B cell (primary cell): ENCODE data around the gene BTBD8. TPM values are rescaled to one million over a fixed set of nuclear protein-coding genes. Genes with fewer than 3 reads are reported as not detected.

Source experiments
- ATAC-seq: fragments of 200-7000 bp; cut with Tn5 transposase; one replicate; pipeline ENCODE4 v1.10.0; 2021; ENCODE audit warnings: low read depth, mild to moderate bottlenecking, moderate number of reproducible peaks, moderate library complexity
- CTCF ChIA-PET: fragments of 350-600 bp; sonication (Branson Sonifier 250); formaldehyde crosslinking; loops from one replicate; lab custom pipeline; 2021; ENCODE audit warnings: antibody characterized with exemption, inconsistent platforms; lab: Charles Lee
- POLR2A ChIA-PET: fragments of 350-600 bp; sonication (Branson Sonifier 250); formaldehyde crosslinking; loops from one replicate; lab custom pipeline; 2021; ENCODE audit warnings: antibody characterized with exemption; lab: Charles Lee
- DNase-seq: peaks from one replicate; pipeline ENCODE4 v3.0.0; 2013
- H2AFZ ChIP-seq: 2 replicates; pipeline ENCODE4 v1.6.1; 2012; ENCODE audit warnings: mild to moderate bottlenecking, low read depth, low read length; ENCODE audit not compliant: insufficient read depth, poor library complexity, severe bottlenecking
- H3K27ac ChIP-seq, 2 donors: 1 replicate in 1 of 2; 2 replicates in 1 of 2; pipeline ENCODE4 v1.5.1; 2012 to 2013; ENCODE audit warnings: low read length in 2 of 2, mild to moderate bottlenecking in 2 of 2, moderate library complexity in 1 of 2
- H3K27me3 ChIP-seq, 4 experiments: fragments of 200-600 bp in 1 of 4; sonication (generic) in 1 of 4; replicated peaks in 1 of 4; 1 replicate in 2 of 4; 2 replicates in 2 of 4; pipeline versions ENCODE4 v1.6.1 to v1.7.0; 2013 to 2016; ENCODE audit warnings: low read length in 3 of 4, mild to moderate bottlenecking in 2 of 4, mixed read lengths in 1 of 4, moderate library complexity in 1 of 4; ENCODE audit not compliant: insufficient read depth in 4 of 4, control insufficient read depth in 3 of 4; ENCODE audit errors: control extremely low read depth in 1 of 4
- H3K36me3 ChIP-seq, 2 experiments: replicated peaks in 1 of 2; 1 replicate in 1 of 2; 2 replicates in 1 of 2; pipeline versions ENCODE4 v1.6.1 to v1.7.1; 2013; ENCODE audit warnings: low read length in 1 of 2; ENCODE audit not compliant: insufficient read depth in 2 of 2, control insufficient read depth in 1 of 2; ENCODE audit errors: control extremely low read depth in 1 of 2, extremely low read depth in 1 of 2
- H3K4me1 ChIP-seq, 2 donors: fragments of 200-600 bp in 1 of 2; sonication (generic) in 1 of 2; 1 replicate in 1 of 2; 2 replicates in 1 of 2; pipeline versions ENCODE4 v1.5.1 to v1.6.1; 2013 to 2017; ENCODE audit warnings: low read length in 2 of 2; ENCODE audit not compliant: control insufficient read depth in 2 of 2, insufficient read depth in 2 of 2
- H3K4me2 ChIP-seq: replicated peaks from 2 replicates; pipeline ENCODE3; 2012; ENCODE audit warnings: mild to moderate bottlenecking, low read depth, low read length; ENCODE audit not compliant: poor library complexity, severe bottlenecking
- H3K4me3 ChIP-seq, 5 experiments: fragments of 200-600 bp in 1 of 5; sonication (generic) in 1 of 5; 1 replicate in 3 of 5; 2 replicates in 2 of 5; pipeline versions ENCODE4 v1.5.1 to v1.7.0; 2011 to 2016; ENCODE audit warnings: low read length in 4 of 5, mild to moderate bottlenecking in 4 of 5, low read depth in 2 of 5, control low read depth in 1 of 5, moderate library complexity in 1 of 5; ENCODE audit not compliant: insufficient read depth in 1 of 5; ENCODE audit errors: control extremely low read depth in 1 of 5, extremely low read depth in 1 of 5
- H3K79me2 ChIP-seq: fragments of 200-600 bp; sonication (generic); one replicate; pipeline ENCODE4 v1.6.0; 2016; ENCODE audit warnings: low read length; ENCODE audit not compliant: control insufficient read depth, insufficient read depth
- H3K9ac ChIP-seq: fragments of 200-600 bp; sonication (generic); 2 replicates; pipeline ENCODE4 v1.6.1; 2017; ENCODE audit warnings: mild to moderate bottlenecking, low read length, moderate library complexity
- H3K9me3 ChIP-seq, 3 donors: one replicate each; pipeline versions ENCODE4 v1.6.1 to v1.7.1; 2013; ENCODE audit warnings: low read length in 2 of 3; ENCODE audit not compliant: control insufficient read depth in 2 of 3, insufficient read depth in 1 of 3; ENCODE audit errors: control extremely low read depth in 1 of 3
- H4K20me1 ChIP-seq: 2 replicates; pipeline ENCODE4 v1.6.0; 2012; ENCODE audit warnings: mild to moderate bottlenecking, low read length; ENCODE audit not compliant: insufficient read depth, control insufficient read depth, poor library complexity, severe bottlenecking
- H3K27ac Mint-ChIP-seq: one replicate; pipeline ENCODE4 v1.8.0; 2021; ENCODE audit warnings: mixed read lengths
- H3K27me3 Mint-ChIP-seq: one replicate; pipeline ENCODE4 v1.8.0; 2021; ENCODE audit warnings: mixed read lengths
- H3K4me1 Mint-ChIP-seq: one replicate; pipeline ENCODE4 v1.8.0; 2021; ENCODE audit warnings: mixed read lengths
- H3K4me3 Mint-ChIP-seq: one replicate; pipeline ENCODE4 v1.8.0; 2021; ENCODE audit warnings: mixed read lengths
- H3K9me3 Mint-ChIP-seq: one replicate; pipeline ENCODE4 v1.8.0; 2022; ENCODE audit warnings: mixed read lengths; ENCODE audit not compliant: insufficient read depth
- EZH2 ChIP-seq: IDR thresholded peaks from 2 replicates; pipeline ENCODE4 v1.6.1; 2012; ENCODE audit warnings: borderline replicate concordance, low read depth, mild to moderate bottlenecking, moderate library complexity, low read length; ENCODE audit not compliant: insufficient read depth, poor library complexity, severe bottlenecking
- WGBS: methylation state at CpG from one replicate; pipeline ENCODE4 v1.1.5; 2013; ENCODE audit warnings: missing lambda C conversion rate; ENCODE audit not compliant: insufficient coverage; 5-methylcytosine and 5-hydroxymethylcytosine counted together
- intact Hi-C: fragments of 100-400 bp; cut with micrococcal nuclease; formaldehyde crosslinking; loops from one replicate; pipeline ENCODE4 v1.10.0; 2022
- polyA plus RNA-seq: library from polyadenylated mRNA; depleted of rRNA; stranded (reverse); fragments of >200 nt; gene quantifications from 2 replicates; pipeline ENCODE4 v1.2.3, GENCODE V29; 2012
- total RNA-seq, 2 donors: library from RNA; stranded (reverse); fragments of 120-200 nt in 1 of 2; gene quantifications; 1 replicate in 1 of 2; 2 replicates in 1 of 2; pipeline versions ENCODE4 v1.2.3 to v1.2.4, GENCODE V29; 2013 to 2022
- TF ChIP-seq, protein P1 (sequence below): fragments of 200-600 bp; IDR thresholded peaks from one replicate; pipeline ENCODE4 v1.8.0; 2022; ENCODE audit warnings: antibody characterized with exemption, mild to moderate bottlenecking

Gene BTBD8
- total and polyA plus RNA-seq, 2 donors (not counting 1 experiment from before 2014, with no cell fraction given), result 0.46 to 1.9 TPM

DNA sequence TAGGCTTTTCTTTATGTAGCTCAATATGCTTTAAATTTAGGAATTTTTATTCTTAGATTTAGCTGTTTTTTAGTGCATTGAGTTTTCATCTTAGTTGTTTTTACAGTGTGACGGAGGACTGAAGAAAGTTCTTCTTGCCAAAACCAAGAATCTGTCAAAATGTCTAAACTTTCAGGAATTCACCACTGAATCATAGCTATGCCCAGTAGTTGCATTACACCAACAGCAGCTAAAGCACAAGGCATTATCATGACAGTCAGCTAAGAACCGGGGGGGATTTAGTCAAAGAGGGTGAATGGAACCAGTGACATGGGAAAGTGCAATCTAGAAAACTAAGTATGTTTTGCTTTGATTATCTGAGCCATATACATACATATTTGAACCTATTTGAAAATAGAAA lies 131.0 kb downstream of the BTBD8 start:
- H3K27me3 ChIP-seq, result no peaks in the 10 kb centered on the region
- DNase-seq (no peak), ATAC-seq (no peak)
- H3K4me2 ChIP-seq, result no peak overlapping the region
- H3K9me3 Mint-ChIP-seq, result no peaks in the 10 kb centered on the region
- H3K4me1 ChIP-seq, result no peaks in the 10 kb centered on the region
- ChIA-PET POLR2A (no interaction called here), CTCF (no interaction called here)
- H3K36me3 ChIP-seq, result no peaks in the 10 kb centered on the region
- peaks cover 5% of the 10 kb centered on the region for H3K27me3 Mint-ChIP-seq
- H3K27ac Mint-ChIP-seq, result no peak overlapping the region
- H3K27ac ChIP-seq, result no peak overlapping the region
- no CpG with 5 or more reads among the region's 2 CpGs for WGBS
- no peaks in the 10 kb centered on the region for H3K4me1 Mint-ChIP-seq
- no peak overlapping the region for H2AFZ ChIP-seq
- intact Hi-C loops, result no loop called here
- no peaks in the 10 kb centered on the region for H3K9me3 ChIP-seq
- no peak overlapping the region for H3K9ac ChIP-seq
- no peak for TF ChIP-seq EZH2
- TF ChIP-seq, protein P1, sequence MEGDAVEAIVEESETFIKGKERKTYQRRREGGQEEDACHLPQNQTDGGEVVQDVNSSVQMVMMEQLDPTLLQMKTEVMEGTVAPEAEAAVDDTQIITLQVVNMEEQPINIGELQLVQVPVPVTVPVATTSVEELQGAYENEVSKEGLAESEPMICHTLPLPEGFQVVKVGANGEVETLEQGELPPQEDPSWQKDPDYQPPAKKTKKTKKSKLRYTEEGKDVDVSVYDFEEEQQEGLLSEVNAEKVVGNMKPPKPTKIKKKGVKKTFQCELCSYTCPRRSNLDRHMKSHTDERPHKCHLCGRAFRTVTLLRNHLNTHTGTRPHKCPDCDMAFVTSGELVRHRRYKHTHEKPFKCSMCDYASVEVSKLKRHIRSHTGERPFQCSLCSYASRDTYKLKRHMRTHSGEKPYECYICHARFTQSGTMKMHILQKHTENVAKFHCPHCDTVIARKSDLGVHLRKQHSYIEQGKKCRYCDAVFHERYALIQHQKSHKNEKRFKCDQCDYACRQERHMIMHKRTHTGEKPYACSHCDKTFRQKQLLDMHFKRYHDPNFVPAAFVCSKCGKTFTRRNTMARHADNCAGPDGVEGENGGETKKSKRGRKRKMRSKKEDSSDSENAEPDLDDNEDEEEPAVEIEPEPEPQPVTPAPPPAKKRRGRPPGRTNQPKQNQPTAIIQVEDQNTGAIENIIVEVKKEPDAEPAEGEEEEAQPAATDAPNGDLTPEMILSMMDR, result no peak
- no peak overlapping the region for H3K4me3 Mint-ChIP-seq
- H4K20me1 ChIP-seq, result no peaks in the 10 kb centered on the region
- no peak overlapping the region for H3K4me3 ChIP-seq
- no peaks in the 10 kb centered on the region for H3K79me2 ChIP-seq

DNA sequence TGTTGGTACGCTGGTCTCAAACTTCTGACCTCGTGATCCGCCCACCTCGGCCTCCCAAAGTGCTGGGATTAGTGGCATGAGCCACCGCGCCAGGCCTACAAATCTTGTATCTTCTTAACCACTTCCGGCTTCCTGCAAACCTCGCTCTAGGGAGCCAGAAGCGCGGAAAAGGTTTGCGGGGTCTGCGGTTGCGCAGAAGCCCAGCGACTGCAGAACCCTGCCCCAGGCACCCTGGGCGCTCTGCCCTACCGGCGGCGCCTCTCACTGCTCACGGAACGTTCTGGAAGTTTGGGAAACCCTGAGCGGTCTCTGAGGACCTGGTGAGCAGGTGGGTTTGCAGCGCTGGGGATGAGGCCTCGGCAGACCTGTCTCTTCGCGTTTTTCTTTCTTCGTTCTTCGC lies 137.6 kb downstream of the BTBD8 start, which contains the start of gene C1orf146:
Gene C1orf146 (plus strand): TSS at position 195 of the 400 bp plus-strand sequence. CDS start 13,506 bp downstream, outside the sequence.
- Histone ChIP-seq H4K20me1 (no peaks in the 10 kb centered on the region), H3K9me3 (peaks cover 0 to 3% (median 0%) of the 10 kb centered on the region in 3 donors), H3K27ac (no peak within 1 kb of the TSS), H3K27me3 (no peaks in the 10 kb centered on the region), H3K4me2 (no peak within 1 kb of the TSS), H2AFZ (no peak within 1 kb of the TSS), H3K36me3 (no peaks in the 10 kb centered on the region), H3K79me2 (no peaks in the 10 kb centered on the region), H3K9ac (no peak within 1 kb of the TSS), H3K4me3 (no peak within 1 kb of the TSS), H3K4me1 (no peaks in the 10 kb centered on the region)
- no peak for TF ChIP-seq EZH2
- TF ChIP-seq, protein P1, result no peak
- Mint-ChIP-seq H3K4me1 (no peaks in the 10 kb centered on the region), H3K27ac (no peak within 1 kb of the TSS), H3K4me3 (no peak within 1 kb of the TSS), H3K27me3 (peaks cover 5% of the 10 kb centered on the region), H3K9me3 (no peaks in the 10 kb centered on the region)
- intact Hi-C loops, result no loop called here
- ATAC-seq (no peak), DNase-seq (no peak)
- CTCF ChIA-PET, result no interaction called here
- WGBS, result 96% methylated on average over 27 of the region's 27 CpGs
- POLR2A ChIA-PET, result no interaction called here
